ENCODE data around the gene VSTM2A. TPM values are rescaled to one million over a fixed set of nuclear protein-coding genes. Genes with fewer than 3 reads are reported as not detected.
A peak's percentile ranks its signal among the peaks of the same experiment; 100 is the strongest.

VSTM2A gene
- total RNA-seq, 1 experiment from 2014 or later, result not detected

- no peaks in the 10 kb centered on the region for H3K4me1 Mint-ChIP-seq (ENCODE audit: insufficient read depth, unreplicated experiment)
- H3K27me3 Mint-ChIP-seq (ENCODE audit: insufficient read depth, unreplicated experiment), result peaks cover 80% of the 10 kb centered on the region
- ChIA-PET POLR2A (interaction anchor here (0.7 kb wide), 1 partner anchor 501 kb away, joined by 4 read pairs; no protein-coding TSS in a partner anchor), CTCF (no interaction called here)
- DNase-seq (ENCODE audit: unreplicated experiment), result peak; percentile 9
- no peaks in the 10 kb centered on the region for H3K36me3 Mint-ChIP-seq (ENCODE audit: insufficient read depth, unreplicated experiment)
- H3K27ac Mint-ChIP-seq (ENCODE audit: low read depth, unreplicated experiment), result no peak overlapping the region
- TF ChIP-seq CTCF (IDR thresholded peaks at IDR 0.05; ENCODE audit: unreplicated experiment), result no peak
- H3K4me3 Mint-ChIP-seq (ENCODE audit: unreplicated experiment), result no peak overlapping the region
- no peaks in the 10 kb centered on the region for H3K9me3 Mint-ChIP-seq (ENCODE audit: unreplicated experiment)
- intact Hi-C loops (cut with micrococcal nuclease), result no loop called here
- BruUV-seq (replicated peaks), result no TSS peak
These were observed 895 bp downstream of the VSTM2A start for GRCh38 chr7:54543051-54543488.

GRCh38 chr7:54544149-54544526 is 2.0 kb downstream of the VSTM2A start:
- Mint-ChIP-seq H3K27ac (ENCODE audit: low read depth, unreplicated experiment) (no peak overlapping the region), H3K4me3 (ENCODE audit: unreplicated experiment) (no peak overlapping the region), H3K4me1 (ENCODE audit: insufficient read depth, unreplicated experiment) (no peaks in the 10 kb centered on the region), H3K9me3 (ENCODE audit: unreplicated experiment) (no peaks in the 10 kb centered on the region), H3K27me3 (ENCODE audit: insufficient read depth, unreplicated experiment) (peaks cover 75% of the 10 kb centered on the region), H3K36me3 (ENCODE audit: insufficient read depth, unreplicated experiment) (no peaks in the 10 kb centered on the region)
- intact Hi-C loops (cut with micrococcal nuclease), result no loop called here
- DNase-seq (ENCODE audit: unreplicated experiment), result no peak
- no TSS peak for BruUV-seq (replicated peaks)
- ChIA-PET POLR2A (no interaction called here), CTCF (interaction anchor here (0.7 kb wide), 1 partner anchor 117 kb away, joined by 4 read pairs; no protein-coding TSS in a partner anchor)
- TF ChIP-seq CTCF (IDR thresholded peaks at IDR 0.05; ENCODE audit: unreplicated experiment), result no peak

GRCh38 chr7:54544527-54545240 is 2.5 kb downstream of the VSTM2A start:
- DNase-seq (ENCODE audit: unreplicated experiment), result no peak
- no peak for TF ChIP-seq CTCF (IDR thresholded peaks at IDR 0.05; ENCODE audit: unreplicated experiment)
- CTCF ChIA-PET, result interaction anchor here (0.7 kb wide), 1 partner anchor 116 kb away, joined by 4 read pairs; no protein-coding TSS in a partner anchor
- H3K36me3 Mint-ChIP-seq (ENCODE audit: insufficient read depth, unreplicated experiment), result no peaks in the 10 kb centered on the region
- H3K4me1 Mint-ChIP-seq (ENCODE audit: insufficient read depth, unreplicated experiment), result no peaks in the 10 kb centered on the region
- H3K27me3 Mint-ChIP-seq (ENCODE audit: insufficient read depth, unreplicated experiment), result peaks cover 70% of the 10 kb centered on the region
- intact Hi-C loops (cut with micrococcal nuclease), result loop anchor here (5.0 kb wide), 1 partner anchor 118 kb away; no protein-coding TSS in a partner anchor
- BruUV-seq (replicated peaks), result no TSS peak
- H3K4me3 Mint-ChIP-seq (ENCODE audit: unreplicated experiment), result no peak overlapping the region
- no peak overlapping the region for H3K27ac Mint-ChIP-seq (ENCODE audit: low read depth, unreplicated experiment)
- POLR2A ChIA-PET, result interaction anchor here (0.6 kb wide), 1 partner anchor 1430 kb away, joined by 3 read pairs; no protein-coding TSS in a partner anchor
- no peaks in the 10 kb centered on the region for H3K9me3 Mint-ChIP-seq (ENCODE audit: unreplicated experiment)

GRCh38 chr7:54545241-54545563 is 3.0 kb downstream of the VSTM2A start:
- ChIA-PET CTCF (no interaction called here), POLR2A (interaction anchor here (0.6 kb wide), 1 partner anchor 1430 kb away, joined by 3 read pairs; no protein-coding TSS in a partner anchor)
- no peaks in the 10 kb centered on the region for H3K4me1 Mint-ChIP-seq (ENCODE audit: insufficient read depth, unreplicated experiment)
- no peaks in the 10 kb centered on the region for H3K9me3 Mint-ChIP-seq (ENCODE audit: unreplicated experiment)
- no peak for DNase-seq (ENCODE audit: unreplicated experiment)
- no peaks in the 10 kb centered on the region for H3K36me3 Mint-ChIP-seq (ENCODE audit: insufficient read depth, unreplicated experiment)
- no TSS peak for BruUV-seq (replicated peaks)
- H3K27me3 Mint-ChIP-seq (ENCODE audit: insufficient read depth, unreplicated experiment), result peaks cover 65% of the 10 kb centered on the region
- intact Hi-C loops (cut with micrococcal nuclease), result loop anchor here (5.0 kb wide), 1 partner anchor 117 kb away; no protein-coding TSS in a partner anchor
- no peak for TF ChIP-seq CTCF (IDR thresholded peaks at IDR 0.05; ENCODE audit: unreplicated experiment)
- H3K27ac Mint-ChIP-seq (ENCODE audit: low read depth, unreplicated experiment), result no peak overlapping the region
- H3K4me3 Mint-ChIP-seq (ENCODE audit: unreplicated experiment), result no peak overlapping the region

Data from MCF 10A (cell line).